ENCODE data around the gene BCL2L15.

GRCh38 chr1:113924473-113924872 lies 37.1 kb upstream of the BCL2L15 start:
- TF ChIP-seq JUND (IDR thresholded peaks at IDR 0.05; ENCODE audit: low read length): no peak
- no peak for TF ChIP-seq RXRA (IDR thresholded peaks at IDR 0.05; ENCODE audit: insufficient read depth, low read depth, low read length)
- TF ChIP-seq CEBPB (IDR thresholded peaks at IDR 0.05; ENCODE audit: low read depth, low read length): no peak
- no peak for TF ChIP-seq CTCF (IDR thresholded peaks at IDR 0.05; ENCODE audit: control extremely low read depth in 1 of 3, insufficient read depth in 1 of 3, low read depth in 1 of 3, low read length in 3 of 3)
- no peak for TF ChIP-seq HDAC6 (IDR thresholded peaks at IDR 0.05; ENCODE audit: low read depth, low read length)
- TF ChIP-seq EP300 (IDR thresholded peaks at IDR 0.05; ENCODE audit: borderline replicate concordance in 1 of 2, low read depth in 2 of 2, low read length in 2 of 2): no peak
- TF ChIP-seq EZH2 (IDR thresholded peaks at IDR 0.05; ENCODE audit: low read depth, low read length, severe bottlenecking): no peak
- TF ChIP-seq NRF1 (IDR thresholded peaks at IDR 0.05; ENCODE audit: low read depth, low read length): no peak
- no peak for TF ChIP-seq USF2 (IDR thresholded peaks at IDR 0.05; ENCODE audit: low read length)
